Fibroblast of skin of right biceps (primary cell): ENCODE results near the gene CLEC4D.
"Not testable (repeated sequence)": the region's sequence is repeated elsewhere in the genome, so short reads cannot be mapped to it uniquely, and the experiment has no call there.

ENCODE experiments used
- DNase-seq: peaks from one replicate; pipeline ENCODE4 v3.0.0-alpha.2; 2013

CLEC4D gene

GRCh38 chr12:8537820-8538219 lies 24.5 kb downstream of the CLEC4D start:
- DNase-seq = peak; percentile 3

DNA sequence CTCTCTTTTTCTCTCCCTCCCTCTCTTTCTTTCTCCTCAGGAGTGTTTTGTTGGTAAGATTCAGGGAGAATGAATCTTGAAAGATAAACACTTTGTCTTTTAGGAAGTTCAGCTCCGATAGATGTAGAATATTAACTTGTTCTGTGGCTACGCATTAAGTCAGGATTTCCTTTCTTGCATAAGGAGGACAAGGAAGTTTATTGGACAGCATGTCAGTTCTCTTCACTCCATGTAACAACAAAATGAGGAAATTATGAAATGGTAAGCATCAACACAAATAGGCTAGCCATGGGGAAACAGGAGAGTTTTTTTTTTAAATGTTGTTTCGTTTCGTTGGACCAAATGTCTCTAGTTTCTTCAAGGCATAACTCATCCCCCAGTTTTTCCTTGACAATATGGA lies 27.5 kb downstream of the CLEC4D start, which contains the start of gene CLEC4E:
Gene CLEC4E (minus strand): TSS at position 75 of the 400 bp plus-strand sequence. CDS start 108 bp downstream, outside the sequence.
- DNase-seq = not testable (repeated sequence)

DNA sequence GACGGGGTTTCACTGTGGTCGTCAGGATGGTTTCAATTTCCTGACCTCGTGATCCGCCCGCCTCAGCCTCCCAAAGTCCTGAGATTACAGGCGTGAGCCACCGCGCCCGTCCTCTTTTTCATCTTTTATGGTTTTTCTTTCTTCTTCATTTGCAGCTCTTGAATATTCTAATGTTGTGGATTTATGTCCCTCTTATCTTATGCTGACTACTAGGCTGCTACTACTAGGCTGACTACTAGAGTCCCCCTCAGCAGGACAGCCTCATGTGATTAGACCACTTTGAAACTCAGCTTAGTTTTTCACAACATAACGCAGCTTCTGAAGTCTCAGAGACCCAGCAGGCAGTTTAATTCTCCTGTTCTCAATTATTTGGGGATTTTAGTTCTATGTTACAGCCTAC lies 28.3 kb downstream of the CLEC4D start:
- no peak for DNase-seq

DNA sequence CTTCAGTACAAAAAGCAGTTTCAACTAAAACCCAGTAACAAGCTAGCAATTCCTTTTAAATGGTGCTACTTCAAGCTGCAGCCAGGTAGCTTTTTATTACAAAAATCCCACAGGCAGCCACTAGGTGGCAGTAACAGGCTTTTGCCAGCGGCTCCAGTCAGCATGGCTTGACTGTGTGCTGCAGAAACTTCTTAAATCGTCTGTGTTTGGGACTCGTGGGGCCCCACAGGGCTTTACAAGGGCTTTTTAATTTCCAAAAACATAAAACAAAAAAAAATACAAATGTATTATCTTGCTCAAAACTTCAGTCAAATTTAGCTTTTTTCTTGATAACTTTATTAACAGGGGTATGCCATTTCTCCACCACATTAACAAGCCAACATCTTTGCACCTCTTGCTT lies 31.0 kb downstream of the CLEC4D start:
- peak; percentile 53 for DNase-seq

DNA sequence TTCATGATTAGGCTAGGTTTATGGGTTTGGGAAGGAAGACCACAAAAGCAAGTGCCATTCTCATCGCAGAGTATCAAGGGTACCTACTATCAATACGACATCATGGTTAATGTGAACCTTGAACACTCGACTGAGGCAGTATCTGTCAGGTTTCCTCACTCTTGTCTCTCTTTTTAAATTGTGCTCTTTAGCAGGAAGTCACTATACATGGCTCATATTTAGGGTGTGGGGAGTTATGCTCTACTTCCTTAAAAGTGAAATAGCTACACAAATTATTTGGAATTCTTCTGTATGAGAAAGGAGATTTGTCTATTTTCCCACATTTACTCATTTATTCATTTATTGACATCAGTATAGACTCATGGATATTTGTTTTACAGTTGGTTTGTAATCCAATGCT lies 33.3 kb downstream of the CLEC4D start:
- no peak for DNase-seq

DNA sequence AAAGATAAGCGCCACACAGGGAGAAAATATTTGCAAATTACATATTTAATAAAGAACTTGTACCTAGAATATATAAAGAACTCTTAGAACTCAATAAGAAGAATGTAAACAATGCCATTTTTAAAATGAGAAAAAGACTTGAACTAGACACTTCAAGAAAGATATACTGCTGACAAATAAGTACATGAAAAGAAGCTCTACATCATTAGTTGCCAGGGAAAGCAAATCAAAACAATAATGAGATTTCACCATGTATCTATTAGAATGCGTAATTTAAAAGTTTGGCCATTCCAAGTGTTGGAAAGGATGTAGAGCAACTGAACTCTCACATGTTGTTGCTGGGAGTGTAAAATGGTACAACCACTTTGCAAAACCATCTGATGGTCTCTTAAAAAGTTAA lies 34.3 kb downstream of the CLEC4D start:
- DNase-seq = no peak

DNA sequence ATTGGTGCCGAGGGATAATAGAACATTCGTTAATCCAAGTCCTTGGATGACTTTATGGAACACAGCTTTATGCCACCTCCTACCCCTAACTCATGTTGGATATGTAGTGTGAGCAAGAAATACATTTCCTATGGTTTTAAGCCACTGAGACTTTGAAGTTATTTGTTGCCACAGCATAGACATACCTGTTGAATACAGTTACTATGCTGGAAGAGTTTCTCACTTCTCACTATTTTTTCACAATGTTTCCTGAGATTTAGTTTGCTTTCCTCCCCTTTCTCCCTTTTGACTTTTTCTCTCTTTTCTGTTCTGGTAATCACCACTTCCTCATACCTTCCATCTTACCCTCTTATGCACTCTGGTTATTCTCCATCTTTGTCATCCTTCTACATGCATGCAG lies 34.9 kb downstream of the CLEC4D start:
- DNase-seq = no peak

GRCh38 chr12:8549381-8549780 lies 36.1 kb downstream of the CLEC4D start:
- peak; percentile 39 for DNase-seq

DNA sequence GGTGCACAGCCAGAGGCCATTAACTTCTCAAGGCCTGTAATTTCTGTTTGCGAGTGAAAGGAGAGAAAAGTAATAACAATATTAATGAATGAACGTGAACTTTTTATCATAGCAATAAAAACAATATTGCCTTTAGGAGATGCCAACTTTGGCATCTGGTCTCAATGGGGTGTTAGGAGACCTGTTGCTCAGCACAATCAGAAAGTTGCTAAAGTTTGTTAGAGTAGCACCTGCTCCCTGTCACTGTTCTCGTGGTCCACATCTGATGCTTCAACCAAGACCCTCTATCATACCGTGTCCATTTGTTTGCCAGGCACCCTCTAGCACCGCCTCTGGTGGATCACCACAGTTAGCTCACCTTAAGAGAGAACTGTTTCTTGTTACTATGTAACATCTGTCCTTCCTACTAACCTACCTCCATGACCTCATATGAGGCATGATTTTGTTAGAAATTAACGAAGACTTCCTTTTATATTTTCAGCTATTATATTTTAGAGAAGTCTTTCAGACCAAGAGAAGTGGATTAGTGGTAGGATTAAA lies 39.9 kb downstream of the CLEC4D start:
- DNase-seq = no peak

DNA sequence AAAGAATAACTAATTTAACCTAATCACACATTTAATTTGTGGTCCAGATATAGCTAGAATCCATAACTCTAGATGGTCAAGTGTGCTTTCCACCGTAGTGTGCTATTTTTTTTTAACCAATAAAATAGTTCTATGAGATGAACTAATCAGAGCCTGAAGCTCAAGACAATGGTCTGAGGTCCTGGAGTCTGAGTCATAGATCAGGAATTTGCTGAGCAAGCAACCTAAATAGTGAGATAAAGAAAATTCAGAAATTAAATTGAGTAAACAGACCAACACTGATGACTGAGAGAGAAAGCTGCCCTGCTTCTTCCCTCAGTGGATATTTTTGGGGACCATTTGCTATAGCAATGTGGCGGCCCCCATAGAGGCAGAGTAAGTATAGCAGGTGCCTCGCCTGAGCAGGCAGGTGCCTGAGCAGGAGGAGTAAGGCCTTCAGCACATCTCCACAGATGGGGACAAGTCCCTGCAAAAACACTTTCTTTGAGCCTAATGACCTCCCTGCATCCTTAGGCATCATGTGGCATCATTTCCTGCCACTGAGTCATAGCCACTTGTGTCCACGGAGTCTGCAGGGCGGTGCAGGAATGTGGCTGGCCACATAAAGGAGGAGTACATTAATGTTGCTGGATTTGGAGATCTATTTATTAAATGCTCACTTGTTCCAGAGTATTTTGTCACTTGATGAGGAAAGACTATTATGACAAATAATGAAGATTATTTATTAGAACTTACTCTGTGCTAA lies 41.3 kb downstream of the CLEC4D start:
- peak; percentile 29 for DNase-seq

- DNase-seq = no peak
Observed at GRCh38 chr12:8556531-8557097, 43.3 kb downstream of the CLEC4D start.

DNA sequence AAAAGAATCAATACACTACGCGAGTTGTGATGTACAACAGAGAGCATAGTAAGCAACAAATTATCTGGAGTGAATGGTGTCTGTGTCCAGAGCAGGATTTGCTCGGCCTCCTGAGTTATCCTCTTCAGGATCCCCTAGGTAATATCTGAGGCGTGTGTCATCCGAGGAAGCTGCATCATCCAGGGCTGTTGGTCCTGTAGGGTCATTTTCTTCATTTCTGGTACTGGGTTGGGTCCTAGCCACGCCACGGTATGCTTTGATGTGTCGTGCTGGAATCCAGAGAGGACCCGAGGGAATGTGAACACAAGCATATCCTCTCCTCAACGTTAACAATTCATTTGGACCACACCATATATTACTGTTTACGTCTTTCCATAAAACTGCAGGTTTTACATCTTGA lies 46.4 kb downstream of the CLEC4D start:
- DNase-seq = peak; percentile 51

- DNase-seq = no peak
Observed at GRCh38 chr12:8561011-8561410, 47.7 kb downstream of the CLEC4D start.

DNA sequence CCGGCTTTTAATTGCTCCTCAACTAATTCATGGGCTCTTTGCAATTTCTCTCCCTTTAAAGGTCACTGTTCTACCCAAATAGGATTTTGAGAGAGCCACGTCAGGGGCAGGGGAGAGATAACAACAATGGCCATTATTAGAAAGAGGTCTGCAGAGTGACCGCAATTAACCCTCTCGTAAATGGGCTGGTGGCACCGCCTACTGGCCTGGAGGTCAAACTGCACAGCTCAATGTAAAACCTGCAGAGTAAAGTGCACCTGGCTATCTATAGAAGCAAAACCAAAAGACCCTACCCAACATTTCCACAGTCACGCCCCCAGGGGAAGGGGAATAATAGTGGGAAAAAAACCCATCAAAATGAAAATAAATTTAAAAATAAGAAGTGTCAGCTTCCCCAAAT lies 49.0 kb downstream of the CLEC4D start:
- DNase-seq = no peak

GRCh38 chr12:8563356-8563755 lies 50.1 kb downstream of the CLEC4D start:
- no peak for DNase-seq

DNA sequence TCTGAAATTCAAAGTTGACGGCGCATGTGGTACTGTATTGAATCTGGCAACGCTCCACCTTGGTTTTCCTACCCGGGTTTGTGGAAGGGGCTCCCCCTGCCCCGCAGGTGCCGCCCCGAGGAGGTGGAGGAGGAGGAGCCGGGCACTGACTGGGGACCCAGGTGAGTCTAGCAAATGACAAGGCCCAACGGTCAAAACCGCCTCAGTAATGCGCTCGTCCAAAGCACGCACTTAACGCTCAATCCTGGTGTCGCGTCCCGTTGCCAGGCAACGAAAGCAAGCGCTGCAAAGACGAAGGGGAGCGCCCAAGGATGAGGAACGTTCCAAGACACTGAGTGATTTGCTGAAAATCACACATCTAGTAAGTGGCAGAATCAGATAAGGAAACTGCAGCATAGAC lies 51.4 kb downstream of the CLEC4D start:
- no peak for DNase-seq

DNA sequence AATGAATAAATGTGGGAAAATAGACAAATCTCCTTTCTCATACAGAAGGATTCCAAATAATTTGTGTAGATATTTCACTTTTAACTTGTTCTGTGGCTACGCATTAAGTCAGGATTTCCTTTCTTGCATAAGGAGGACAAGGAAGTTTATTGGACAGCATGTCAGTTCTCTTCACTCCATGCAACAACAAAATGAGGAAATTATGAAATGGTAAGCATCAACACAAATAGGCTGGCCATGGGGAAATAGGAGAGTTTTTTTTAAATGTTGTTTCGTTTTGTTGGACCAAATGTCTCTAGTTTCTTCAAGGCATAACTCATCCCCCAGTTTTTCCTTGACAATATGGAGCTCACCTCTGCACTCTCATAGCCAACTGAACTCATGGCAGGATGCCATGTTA lies 52.7 kb downstream of the CLEC4D start:
- DNase-seq = not testable (repeated sequence)

- no peak for DNase-seq
Observed at GRCh38 chr12:8566525-8566924, 53.2 kb downstream of the CLEC4D start.
